ENCODE measurements around the gene UBE2S. TPM values are rescaled to one million over a fixed set of nuclear protein-coding genes. Genes with fewer than 3 reads are reported as not detected.

Gene UBE2S
- total RNA-seq, 1 donor from 2014 or later: 38.2 TPM

DNA sequence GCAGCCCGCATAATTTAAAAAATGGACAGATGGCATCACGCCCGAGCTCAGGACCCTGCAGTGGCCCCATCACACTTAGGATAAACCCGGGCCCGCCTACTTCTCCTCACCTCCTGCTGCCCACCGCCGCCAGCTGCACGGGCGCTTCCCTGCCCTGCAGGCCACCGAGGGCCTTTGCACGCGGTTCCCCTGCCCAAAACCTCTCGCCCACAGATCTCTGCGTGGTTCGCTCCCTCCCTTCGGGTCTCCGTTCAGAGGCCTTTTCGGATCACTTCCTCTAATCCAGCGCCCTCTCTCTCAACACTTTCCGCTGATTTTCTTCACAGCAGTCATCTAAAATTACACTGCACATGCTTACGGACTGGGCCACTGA, 33.7 kb upstream of the UBE2S start:
- H3K27me3 ChIP-seq (ENCODE audit: control insufficient read depth, insufficient read depth, low read length): peaks cover 35% of the 10 kb centered on the region
- no peaks in the 10 kb centered on the region for H3K36me3 ChIP-seq (ENCODE audit: control insufficient read depth, insufficient read depth, low read length)
- DNase-seq (ENCODE audit: low read depth): no peak
- TF ChIP-seq, protein P1, sequence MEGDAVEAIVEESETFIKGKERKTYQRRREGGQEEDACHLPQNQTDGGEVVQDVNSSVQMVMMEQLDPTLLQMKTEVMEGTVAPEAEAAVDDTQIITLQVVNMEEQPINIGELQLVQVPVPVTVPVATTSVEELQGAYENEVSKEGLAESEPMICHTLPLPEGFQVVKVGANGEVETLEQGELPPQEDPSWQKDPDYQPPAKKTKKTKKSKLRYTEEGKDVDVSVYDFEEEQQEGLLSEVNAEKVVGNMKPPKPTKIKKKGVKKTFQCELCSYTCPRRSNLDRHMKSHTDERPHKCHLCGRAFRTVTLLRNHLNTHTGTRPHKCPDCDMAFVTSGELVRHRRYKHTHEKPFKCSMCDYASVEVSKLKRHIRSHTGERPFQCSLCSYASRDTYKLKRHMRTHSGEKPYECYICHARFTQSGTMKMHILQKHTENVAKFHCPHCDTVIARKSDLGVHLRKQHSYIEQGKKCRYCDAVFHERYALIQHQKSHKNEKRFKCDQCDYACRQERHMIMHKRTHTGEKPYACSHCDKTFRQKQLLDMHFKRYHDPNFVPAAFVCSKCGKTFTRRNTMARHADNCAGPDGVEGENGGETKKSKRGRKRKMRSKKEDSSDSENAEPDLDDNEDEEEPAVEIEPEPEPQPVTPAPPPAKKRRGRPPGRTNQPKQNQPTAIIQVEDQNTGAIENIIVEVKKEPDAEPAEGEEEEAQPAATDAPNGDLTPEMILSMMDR (IDR thresholded peaks at IDR 0.05; ENCODE audit: insufficient read depth, low read length, severe bottlenecking): no peak
- no peak for FAIRE-seq
- H3K4me3 ChIP-seq (ENCODE audit: low read depth, low read length): no peak overlapping the region

DNA sequence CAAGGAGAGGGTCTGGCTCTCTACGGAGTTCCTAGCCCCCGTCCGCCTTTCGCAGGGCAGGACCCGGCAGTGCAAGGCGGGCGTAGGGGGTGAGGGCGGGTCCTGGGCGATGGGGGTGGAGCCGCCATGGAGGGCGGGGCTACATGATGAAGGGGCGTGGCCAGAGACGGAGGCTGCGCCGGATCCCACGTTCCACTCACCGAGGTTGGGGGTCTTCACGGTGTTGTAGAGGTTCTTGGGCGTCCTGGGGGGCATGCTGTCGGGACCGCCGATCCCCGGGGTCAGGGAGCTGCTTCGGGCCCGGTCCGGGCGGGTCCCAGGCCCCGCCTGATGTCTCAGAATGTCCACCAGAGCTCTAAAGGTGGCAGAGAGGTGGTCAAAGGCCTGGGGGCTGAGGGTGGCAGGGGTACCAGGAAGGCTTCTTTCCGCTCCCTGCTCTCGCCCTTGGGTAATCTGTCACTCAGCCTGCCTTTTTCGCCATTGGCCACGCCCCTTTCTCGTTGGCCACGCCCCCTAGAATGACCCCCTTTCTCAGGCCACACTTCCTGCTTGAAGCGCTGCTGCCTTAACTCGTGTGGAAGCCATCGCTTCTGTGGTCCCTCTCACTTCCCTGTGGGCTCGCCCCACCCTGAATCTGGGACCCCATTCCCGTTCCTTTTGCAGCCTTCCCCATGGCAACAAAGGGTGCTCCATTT, 33.0 kb upstream of the UBE2S start:
- TF ChIP-seq, protein P1 (IDR thresholded peaks at IDR 0.05; ENCODE audit: insufficient read depth, low read length, severe bottlenecking): no peak
- H3K27me3 ChIP-seq (ENCODE audit: control insufficient read depth, insufficient read depth, low read length): peaks cover 35% of the 10 kb centered on the region
- DNase-seq (ENCODE audit: low read depth): no peak
- no peak overlapping the region for H3K4me3 ChIP-seq (ENCODE audit: low read depth, low read length)
- FAIRE-seq: no peak
- no peaks in the 10 kb centered on the region for H3K36me3 ChIP-seq (ENCODE audit: control insufficient read depth, insufficient read depth, low read length)

DNA sequence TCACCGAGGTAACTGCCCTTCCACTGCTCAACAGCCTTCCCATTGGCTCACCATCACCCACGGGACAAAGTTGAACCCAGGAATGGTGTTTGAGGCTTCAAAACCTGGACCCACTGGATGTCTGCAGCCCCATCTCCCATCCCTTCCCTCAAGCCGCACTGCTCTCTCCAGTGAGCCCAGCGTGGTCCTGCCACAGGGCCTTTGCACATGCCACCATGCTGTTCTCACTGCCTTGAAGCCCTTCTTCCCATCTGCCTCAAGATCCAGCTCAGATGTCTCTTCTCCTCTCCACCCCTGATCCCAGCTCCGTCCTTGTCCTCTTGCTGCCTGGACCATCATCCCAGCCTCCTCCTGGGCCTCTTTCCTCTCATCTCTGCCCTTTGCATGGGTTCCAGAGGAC, 31.5 kb upstream of the UBE2S start:
- peaks cover 29% of the 10 kb centered on the region for H3K27me3 ChIP-seq (ENCODE audit: control insufficient read depth, insufficient read depth, low read length)
- FAIRE-seq: no peak
- no peaks in the 10 kb centered on the region for H3K36me3 ChIP-seq (ENCODE audit: control insufficient read depth, insufficient read depth, low read length)
- no peak overlapping the region for H3K4me3 ChIP-seq (ENCODE audit: low read depth, low read length)
- TF ChIP-seq, protein P1 (IDR thresholded peaks at IDR 0.05; ENCODE audit: insufficient read depth, low read length, severe bottlenecking): no peak
- no peak for DNase-seq (ENCODE audit: low read depth)

DNA sequence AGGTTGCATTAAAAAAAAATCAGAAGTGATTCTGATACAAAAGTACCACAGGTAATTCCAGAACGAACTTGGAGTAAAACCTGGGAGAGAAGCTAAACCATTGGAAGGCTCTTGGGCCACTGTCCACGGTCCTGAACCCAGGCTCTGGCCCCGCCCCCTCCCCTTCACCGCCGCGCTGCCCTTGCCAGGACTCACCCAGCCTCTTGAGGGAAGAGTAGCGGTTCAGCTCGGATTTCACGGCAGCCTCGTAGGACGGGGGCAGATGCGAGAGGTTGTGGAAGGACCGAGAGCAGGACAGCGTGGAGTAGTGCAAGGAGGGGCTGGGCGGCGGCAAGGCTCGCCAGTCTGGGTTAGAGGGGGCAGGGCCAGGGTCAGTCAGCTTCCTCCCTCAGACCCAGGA, 29.8 kb upstream of the UBE2S start:
- TF ChIP-seq, protein P1 (IDR thresholded peaks at IDR 0.05; ENCODE audit: insufficient read depth, low read length, severe bottlenecking): no peak
- Histone ChIP-seq H3K4me3 (ENCODE audit: low read depth, low read length) (no peak overlapping the region), H3K36me3 (ENCODE audit: control insufficient read depth, insufficient read depth, low read length) (no peaks in the 10 kb centered on the region), H3K27me3 (ENCODE audit: control insufficient read depth, insufficient read depth, low read length) (peaks cover 23% of the 10 kb centered on the region)
- peak; percentile 46 for DNase-seq (ENCODE audit: low read depth)
- FAIRE-seq: no peak

- FAIRE-seq: no peak
- H3K27me3 ChIP-seq (ENCODE audit: control insufficient read depth, insufficient read depth, low read length): peaks cover 20% of the 10 kb centered on the region
- TF ChIP-seq, protein P1 (IDR thresholded peaks at IDR 0.05; ENCODE audit: insufficient read depth, low read length, severe bottlenecking): no peak
Measured at GRCh38 chr19:55436847-55437246, 29.3 kb upstream of the UBE2S start.

DNA sequence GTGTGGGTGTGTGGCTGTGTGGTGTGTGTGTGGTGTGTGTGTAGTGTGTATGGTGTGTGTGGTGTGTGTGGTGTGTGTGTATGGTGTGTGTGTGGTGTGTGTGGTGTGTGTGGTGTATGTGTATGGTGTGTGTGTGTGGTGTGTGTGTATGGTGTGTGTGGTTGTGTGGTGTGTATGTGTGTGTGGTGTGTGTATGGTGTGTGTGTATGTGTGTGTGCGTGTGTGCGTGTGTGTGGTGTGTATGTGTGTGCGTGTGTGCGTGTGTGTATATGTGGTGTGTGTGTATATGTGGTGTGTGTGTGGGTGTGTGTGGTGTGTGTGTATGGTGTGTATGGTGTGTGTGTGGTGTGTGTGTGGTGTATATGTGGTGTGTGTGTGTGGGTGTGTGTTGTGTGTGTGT, 27.4 kb upstream of the UBE2S start:
- Histone ChIP-seq H3K36me3 (ENCODE audit: control insufficient read depth, insufficient read depth, low read length) (no peaks in the 10 kb centered on the region), H3K27me3 (ENCODE audit: control insufficient read depth, insufficient read depth, low read length) (peaks cover 7% of the 10 kb centered on the region), H3K4me3 (ENCODE audit: low read depth, low read length) (no peak overlapping the region)
- FAIRE-seq (no peak), DNase-seq (ENCODE audit: low read depth) (no peak)
- TF ChIP-seq, protein P1 (IDR thresholded peaks at IDR 0.05; ENCODE audit: insufficient read depth, low read length, severe bottlenecking): no peak

More at GRCh38 chr19:55436847-55437246, 29.3 kb upstream of the UBE2S start:
- no peak for DNase-seq (ENCODE audit: low read depth)
- H3K4me3 ChIP-seq (ENCODE audit: low read depth, low read length): no peak overlapping the region
- H3K36me3 ChIP-seq (ENCODE audit: control insufficient read depth, insufficient read depth, low read length): no peaks in the 10 kb centered on the region
